Uterus (tissue), 2 donors: ENCODE data around the gene RNF115.

Experiments used
- CTCF ChIP-seq, 4 experiments: fragments of 200-600 bp in 2 of 4; fragments of 450-650 bp in 2 of 4; sonication (generic) in 2 of 4; IDR thresholded peaks; one replicate each; pipeline ENCODE4 v1.5.1; 2016 to 2019; ENCODE audit warnings: antibody characterized with exemption in 4 of 4, mild to moderate bottlenecking in 2 of 4, moderate library complexity in 1 of 4
- POLR2A ChIP-seq, 2 donors: fragments of 450-650 bp; IDR thresholded peaks; one replicate each; pipeline ENCODE4 v1.6.1; 2016; ENCODE audit warnings: antibody characterized with exemption in 2 of 2, mild to moderate bottlenecking in 1 of 2, moderate library complexity in 1 of 2

DNA sequence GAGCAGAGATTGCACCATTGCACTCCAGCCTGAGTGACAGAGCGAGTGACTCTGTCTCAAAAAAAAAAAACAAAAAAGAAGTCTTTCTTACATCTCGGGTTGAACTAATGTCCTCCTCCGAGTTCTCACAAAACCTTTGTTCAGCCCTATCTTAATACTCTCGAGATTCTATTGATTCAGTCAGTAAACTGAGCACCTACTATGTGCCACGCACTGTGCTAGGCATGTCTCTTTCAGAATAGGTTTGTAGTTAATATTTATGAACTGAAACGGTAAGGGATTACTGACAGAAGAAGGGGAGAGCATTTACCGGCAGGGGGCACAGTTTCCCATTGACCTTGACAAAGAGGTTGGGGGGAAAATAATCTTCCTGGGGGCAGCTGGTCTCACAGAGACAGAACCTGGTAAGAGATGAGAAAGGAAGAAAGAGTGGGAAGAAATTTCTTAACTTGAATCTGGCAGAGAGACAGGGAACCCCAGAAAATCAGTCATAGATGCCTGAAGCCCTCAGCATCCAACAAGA is 31.6 kb upstream of the RNF115 start:
- TF ChIP-seq CTCF (IDR thresholded peaks at IDR 0.05) (no peak), POLR2A (IDR thresholded peaks at IDR 0.05) (no peak)
